Stimulated activated naive CD8-positive, alpha-beta T cell treated with anti-CD3 and anti-CD28 coated beads, Interleukin-15, Interleukin-2, amounts not matched to agents 100 ng/mL and 50 ng/mL, for 24 hours (primary cell): ENCODE results near the gene RBBP6.
"Not testable (repeated sequence)": the region's sequence is repeated elsewhere in the genome, so short reads cannot be mapped to it uniquely, and the experiment has no call there.

Experiments used
- H3K27ac Mint-ChIP-seq: one replicate; pipeline ENCODE4 v1.8.0; 2021; ENCODE audit warnings: mild to moderate bottlenecking, mixed read lengths
- H3K27me3 Mint-ChIP-seq: one replicate; pipeline ENCODE4 v1.8.0; 2021; ENCODE audit warnings: mixed read lengths
- H3K36me3 Mint-ChIP-seq: one replicate; pipeline ENCODE4 v1.8.0; 2021; ENCODE audit warnings: low read depth, mixed read lengths
- H3K4me1 Mint-ChIP-seq: one replicate; pipeline ENCODE4 v1.8.0; 2021; ENCODE audit warnings: low read depth, mixed read lengths
- H3K4me3 Mint-ChIP-seq: one replicate; pipeline ENCODE4 v1.8.0; 2021; ENCODE audit warnings: mild to moderate bottlenecking, mixed read lengths
- H3K9me3 Mint-ChIP-seq: one replicate; pipeline ENCODE4 v1.8.0; 2021; ENCODE audit warnings: mixed read lengths

Gene RBBP6

DNA sequence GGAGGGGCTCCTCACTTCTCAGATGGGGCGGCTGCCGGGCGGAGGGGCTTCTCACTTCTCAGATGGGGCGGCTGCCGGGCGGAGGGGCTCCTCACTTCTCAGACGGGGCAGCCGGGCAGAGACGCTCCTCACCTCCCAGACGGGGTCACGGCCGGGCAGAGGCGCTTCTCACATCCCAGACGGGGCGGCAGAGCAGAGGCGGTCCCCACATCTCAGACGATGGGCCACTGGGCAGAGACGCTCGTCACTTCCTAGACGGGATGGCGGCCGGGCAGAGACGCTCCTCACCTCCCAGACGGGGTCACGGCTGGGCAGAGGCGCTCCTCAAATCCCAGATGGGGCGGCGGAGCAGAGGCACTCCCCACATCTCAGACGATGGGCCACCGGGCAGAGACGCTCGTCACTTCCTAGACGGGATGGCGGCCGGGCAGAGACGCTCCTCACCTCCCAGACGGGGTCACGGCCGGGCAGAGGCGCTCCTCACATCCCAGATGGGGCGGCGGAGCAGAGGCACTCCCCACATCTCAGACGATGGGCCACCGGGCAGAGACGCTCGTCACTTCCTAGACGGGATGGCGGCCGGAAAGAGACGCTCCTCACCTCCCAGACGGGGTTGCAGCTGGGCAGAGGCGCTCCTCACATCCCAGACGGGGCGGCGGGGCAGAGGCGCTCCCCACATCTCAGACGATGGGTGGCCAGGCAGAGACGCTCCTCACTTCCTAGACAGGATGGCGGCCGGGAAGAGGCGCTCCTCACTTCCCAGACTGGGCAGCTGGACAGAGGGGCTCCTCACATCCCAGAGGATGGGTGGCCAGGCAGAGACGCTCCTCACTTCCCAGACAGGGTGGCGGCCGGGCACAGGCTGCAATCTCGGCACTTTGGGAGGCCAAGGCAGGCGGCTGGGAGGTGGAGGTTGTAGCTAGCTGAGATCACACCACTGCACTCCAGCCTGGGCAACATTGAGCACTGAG, 35.4 kb downstream of the RBBP6 start:
- H3K27ac Mint-ChIP-seq, H3K27me3 Mint-ChIP-seq, H3K4me3 Mint-ChIP-seq, H3K4me1 Mint-ChIP-seq: not testable (repeated sequence)
- Mint-ChIP-seq H3K9me3 (peaks cover 33% of the 10 kb centered on the region), H3K36me3 (peaks cover 35% of the 10 kb centered on the region)

- H3K4me3 Mint-ChIP-seq, H3K27me3 Mint-ChIP-seq, H3K4me1 Mint-ChIP-seq, H3K27ac Mint-ChIP-seq: not testable (repeated sequence)
- peaks cover 24% of the 10 kb centered on the region for H3K9me3 Mint-ChIP-seq
- peaks cover 25% of the 10 kb centered on the region for H3K36me3 Mint-ChIP-seq
These were observed 36.4 kb downstream of the RBBP6 start for GRCh38 chr16:24575791-24576190.

GRCh38 chr16:24577167-24577566, 37.8 kb downstream of the RBBP6 start:
- Mint-ChIP-seq H3K27me3 (no peaks in the 10 kb centered on the region), H3K4me1 (no peaks in the 10 kb centered on the region), H3K27ac (no peak overlapping the region), H3K4me3 (no peak overlapping the region), H3K36me3 (peaks cover 12% of the 10 kb centered on the region), H3K9me3 (peaks cover 10% of the 10 kb centered on the region)

GRCh38 chr16:24580665-24581064, 41.3 kb downstream of the RBBP6 start:
- H3K27me3 Mint-ChIP-seq = peaks cover 9% of the 10 kb centered on the region
- H3K4me3 Mint-ChIP-seq = no peak overlapping the region
- H3K36me3 Mint-ChIP-seq = no peaks in the 10 kb centered on the region
- H3K27ac Mint-ChIP-seq = no peak overlapping the region
- H3K9me3 Mint-ChIP-seq = peaks cover 5% of the 10 kb centered on the region
- peaks cover 4% of the 10 kb centered on the region for H3K4me1 Mint-ChIP-seq

- Mint-ChIP-seq H3K27me3 (peaks cover 16% of the 10 kb centered on the region), H3K27ac (no peak overlapping the region), H3K4me3 (no peak overlapping the region), H3K4me1 (peaks cover 9% of the 10 kb centered on the region), H3K9me3 (no peaks in the 10 kb centered on the region), H3K36me3 (no peaks in the 10 kb centered on the region)
These were observed 44.1 kb downstream of the RBBP6 start for GRCh38 chr16:24583494-24583893.

DNA sequence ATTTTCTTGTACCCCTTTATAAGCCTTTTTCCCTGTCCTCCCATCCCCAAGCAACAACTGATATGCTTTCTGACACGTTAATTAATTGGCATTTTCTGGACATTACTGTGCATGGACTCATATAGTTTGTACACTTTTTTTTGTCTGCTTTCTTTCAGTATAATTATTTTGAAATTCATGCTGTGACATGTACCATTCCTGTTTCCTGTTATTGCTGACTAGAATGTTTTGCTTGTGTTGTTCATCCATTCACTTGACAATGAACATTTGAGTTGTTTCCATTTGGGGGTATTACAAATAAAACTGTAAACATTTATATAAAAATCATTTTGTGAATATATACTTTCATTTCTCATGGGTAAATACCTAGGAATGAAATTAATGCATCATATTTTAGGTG, 50.6 kb downstream of the RBBP6 start:
- peaks cover 16% of the 10 kb centered on the region for H3K27me3 Mint-ChIP-seq
- H3K36me3 Mint-ChIP-seq = no peaks in the 10 kb centered on the region
- H3K9me3 Mint-ChIP-seq = no peaks in the 10 kb centered on the region
- no peak overlapping the region for H3K27ac Mint-ChIP-seq
- H3K4me1 Mint-ChIP-seq = peaks cover 9% of the 10 kb centered on the region
- H3K4me3 Mint-ChIP-seq = no peak overlapping the region

DNA sequence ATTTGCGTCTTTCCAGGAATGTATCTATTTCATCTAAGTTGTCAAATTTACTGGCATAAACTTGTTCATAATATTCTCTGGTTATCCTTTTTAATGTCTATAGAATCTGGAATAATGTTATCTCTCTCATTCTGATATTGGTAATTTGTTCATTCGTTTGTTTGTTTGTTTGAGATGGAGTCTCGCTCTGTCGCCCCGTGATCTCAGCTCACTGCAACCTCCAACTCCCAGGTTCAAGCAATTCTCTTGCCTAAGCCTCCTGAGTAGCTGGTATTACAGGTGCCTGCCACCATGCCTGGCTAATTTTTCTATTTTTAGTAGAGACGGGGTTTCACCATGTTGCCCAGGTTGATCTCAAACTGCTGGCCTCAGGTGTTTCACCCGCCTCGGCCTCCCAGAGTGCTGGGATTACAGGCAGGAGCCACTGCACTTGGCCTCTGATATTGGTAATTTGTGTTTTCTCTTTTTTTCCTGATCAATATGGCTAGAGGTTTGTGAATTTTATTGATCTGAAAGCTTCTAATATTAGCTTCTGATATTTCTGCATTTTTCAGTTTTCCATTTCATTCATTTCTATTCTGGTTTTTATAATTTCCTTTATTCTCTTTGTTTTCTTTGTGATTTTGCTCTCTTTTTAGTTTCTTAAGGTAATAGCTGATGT, 59.5 kb downstream of the RBBP6 start:
- no peak overlapping the region for H3K27ac Mint-ChIP-seq
- H3K27me3 Mint-ChIP-seq = peaks cover 43% of the 10 kb centered on the region
- no peak overlapping the region for H3K4me3 Mint-ChIP-seq

DNA sequence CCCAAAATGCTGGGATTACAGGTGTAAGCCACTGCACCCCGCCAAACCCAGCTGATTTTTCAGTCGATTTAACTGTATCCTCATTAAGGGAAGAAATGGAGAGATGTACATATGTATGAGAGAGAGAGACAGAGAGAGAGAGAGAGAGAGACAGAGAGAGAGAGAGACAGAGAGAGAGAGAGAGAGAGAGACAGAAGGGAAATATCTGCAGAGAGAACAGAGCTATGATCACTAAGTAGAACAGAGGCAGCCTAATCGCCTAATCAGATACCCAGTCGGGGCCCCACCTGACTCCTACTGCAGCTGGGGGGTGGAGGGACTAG, 70.0 kb downstream of the RBBP6 start:
- H3K27me3 Mint-ChIP-seq = peaks cover 52% of the 10 kb centered on the region
- H3K27ac Mint-ChIP-seq = no peak overlapping the region
- H3K4me1 Mint-ChIP-seq = peaks cover 10% of the 10 kb centered on the region
- H3K36me3 Mint-ChIP-seq = no peaks in the 10 kb centered on the region
- H3K9me3 Mint-ChIP-seq = peaks cover under 1% of the 10 kb centered on the region
- no peak overlapping the region for H3K4me3 Mint-ChIP-seq

More for the DNA sequence above, 59.5 kb downstream of the RBBP6 start:
- Mint-ChIP-seq H3K9me3 (peaks cover 3% of the 10 kb centered on the region), H3K36me3 (no peaks in the 10 kb centered on the region), H3K4me1 (no peaks in the 10 kb centered on the region)

- Mint-ChIP-seq H3K4me1 (peaks cover 10% of the 10 kb centered on the region), H3K9me3 (no peaks in the 10 kb centered on the region), H3K27me3 (peaks cover 50% of the 10 kb centered on the region), H3K36me3 (no peaks in the 10 kb centered on the region), H3K27ac (no peak overlapping the region), H3K4me3 (peak overlapping the region; percentile 52)
These were observed 70.5 kb downstream of the RBBP6 start for GRCh38 chr16:24609740-24610415.

DNA sequence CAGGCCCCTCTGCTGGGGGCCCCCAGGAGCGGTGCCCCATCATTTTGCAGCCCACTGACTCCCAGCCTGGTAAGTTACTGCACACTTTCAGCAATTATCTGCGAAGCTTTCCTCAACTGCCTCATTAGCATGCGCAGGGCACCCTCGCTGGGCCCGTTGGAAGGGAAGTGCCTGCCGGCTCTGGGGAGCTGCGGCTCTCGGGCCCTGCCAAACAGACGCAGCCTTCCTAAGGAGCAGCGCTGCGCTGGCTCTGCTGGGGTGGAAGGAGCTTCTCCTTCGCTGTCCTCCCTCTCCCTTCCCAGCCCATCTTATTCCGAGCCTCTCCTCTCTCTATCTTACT, 71.0 kb downstream of the RBBP6 start:
- H3K27ac Mint-ChIP-seq = no peak overlapping the region

GRCh38 chr16:24611310-24611709, 71.9 kb downstream of the RBBP6 start:
- no peaks in the 10 kb centered on the region for H3K36me3 Mint-ChIP-seq
- peaks cover 50% of the 10 kb centered on the region for H3K27me3 Mint-ChIP-seq
- no peak overlapping the region for H3K4me3 Mint-ChIP-seq
- H3K9me3 Mint-ChIP-seq = no peaks in the 10 kb centered on the region
- H3K4me1 Mint-ChIP-seq = peaks cover 10% of the 10 kb centered on the region
- H3K27ac Mint-ChIP-seq = no peak overlapping the region

More for the DNA sequence above, 71.0 kb downstream of the RBBP6 start:
- no peaks in the 10 kb centered on the region for H3K9me3 Mint-ChIP-seq
- no peaks in the 10 kb centered on the region for H3K36me3 Mint-ChIP-seq
- peak overlapping the region; percentile 52 for H3K4me3 Mint-ChIP-seq
- peaks cover 52% of the 10 kb centered on the region for H3K27me3 Mint-ChIP-seq
- H3K4me1 Mint-ChIP-seq = peaks cover 10% of the 10 kb centered on the region

- Mint-ChIP-seq H3K4me3 (no peak overlapping the region), H3K4me1 (peaks cover 10% of the 10 kb centered on the region), H3K36me3 (no peaks in the 10 kb centered on the region), H3K27me3 (peaks cover 45% of the 10 kb centered on the region), H3K9me3 (no peaks in the 10 kb centered on the region), H3K27ac (no peak overlapping the region)
These were observed 73.3 kb downstream of the RBBP6 start for GRCh38 chr16:24612656-24613055.

- H3K27me3 Mint-ChIP-seq = peaks cover 39% of the 10 kb centered on the region
- H3K27ac Mint-ChIP-seq = not testable (repeated sequence)
These were observed 73.9 kb downstream of the RBBP6 start for GRCh38 chr16:24613267-24613666.

GRCh38 chr16:24617502-24617901, 78.1 kb downstream of the RBBP6 start:
- Mint-ChIP-seq H3K9me3 (no peaks in the 10 kb centered on the region), H3K27me3 (peaks cover 9% of the 10 kb centered on the region), H3K36me3 (no peaks in the 10 kb centered on the region), H3K27ac (no peak overlapping the region), H3K4me3 (no peak overlapping the region), H3K4me1 (no peaks in the 10 kb centered on the region)

More at GRCh38 chr16:24613267-24613666, 73.9 kb downstream of the RBBP6 start:
- H3K9me3 Mint-ChIP-seq, H3K4me3 Mint-ChIP-seq, H3K4me1 Mint-ChIP-seq, H3K36me3 Mint-ChIP-seq: not testable (repeated sequence)
